Fibroblast of peridontal ligament (primary cell): ENCODE results near the gene UNC13B.
"Not testable (repeated sequence)": the region's sequence is repeated elsewhere in the genome, so short reads cannot be mapped to it uniquely, and the experiment has no call there.

Experiments used
- DNase-seq: peaks from one replicate; pipeline ENCODE4 v3.0.0-alpha.2; 2010; ENCODE audit errors: extremely low read depth

The UNC13B gene

DNA sequence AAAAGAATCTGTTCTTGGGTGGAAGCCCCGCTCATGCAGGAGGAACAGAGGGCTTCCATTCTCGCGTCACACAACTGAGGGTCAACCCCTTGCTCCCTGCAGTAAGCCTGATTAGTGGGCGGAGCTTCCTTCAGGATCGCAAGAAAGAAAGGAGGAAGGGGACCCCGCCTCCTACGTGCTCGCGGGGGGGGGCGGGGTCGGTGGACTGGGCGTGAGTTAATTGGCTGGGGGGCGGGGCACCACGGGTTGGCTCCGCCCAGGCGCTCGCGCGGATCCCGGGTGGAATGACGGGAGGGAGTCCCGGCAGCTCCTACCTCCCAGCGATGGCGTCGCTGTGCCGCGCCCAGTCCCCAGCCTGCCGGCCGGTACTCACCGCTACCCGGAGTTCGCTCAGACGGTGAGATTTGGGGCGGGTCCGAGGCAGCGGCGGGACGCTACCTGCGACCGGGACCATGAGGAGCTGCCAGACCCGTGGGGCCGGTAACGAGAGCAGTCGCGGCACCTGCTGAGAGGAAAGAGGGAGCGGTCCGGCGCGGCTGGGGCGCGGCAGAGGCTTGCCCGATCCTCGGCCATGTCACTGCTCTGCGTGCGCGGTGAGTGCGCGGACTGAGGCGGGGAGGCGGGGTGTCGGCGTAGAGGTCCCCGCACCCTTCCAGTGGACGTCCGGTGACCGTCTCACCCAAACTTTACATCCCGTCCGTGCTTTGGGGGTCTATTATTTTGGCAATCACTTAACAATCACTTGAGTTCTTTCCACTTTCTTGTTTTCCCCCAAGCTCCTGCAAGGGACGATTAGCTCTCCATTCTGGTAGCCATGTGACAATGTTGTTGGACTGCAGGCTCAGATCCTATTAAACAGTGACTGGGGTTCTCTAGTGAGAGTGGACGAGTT is at the start of gene UNC13B:
Gene UNC13B, plus strand, starts transcription at position 297 of the 892 bp plus-strand sequence. Its CDS starts 275 bp downstream, at position 572.
- peak; percentile 90 for DNase-seq

DNA sequence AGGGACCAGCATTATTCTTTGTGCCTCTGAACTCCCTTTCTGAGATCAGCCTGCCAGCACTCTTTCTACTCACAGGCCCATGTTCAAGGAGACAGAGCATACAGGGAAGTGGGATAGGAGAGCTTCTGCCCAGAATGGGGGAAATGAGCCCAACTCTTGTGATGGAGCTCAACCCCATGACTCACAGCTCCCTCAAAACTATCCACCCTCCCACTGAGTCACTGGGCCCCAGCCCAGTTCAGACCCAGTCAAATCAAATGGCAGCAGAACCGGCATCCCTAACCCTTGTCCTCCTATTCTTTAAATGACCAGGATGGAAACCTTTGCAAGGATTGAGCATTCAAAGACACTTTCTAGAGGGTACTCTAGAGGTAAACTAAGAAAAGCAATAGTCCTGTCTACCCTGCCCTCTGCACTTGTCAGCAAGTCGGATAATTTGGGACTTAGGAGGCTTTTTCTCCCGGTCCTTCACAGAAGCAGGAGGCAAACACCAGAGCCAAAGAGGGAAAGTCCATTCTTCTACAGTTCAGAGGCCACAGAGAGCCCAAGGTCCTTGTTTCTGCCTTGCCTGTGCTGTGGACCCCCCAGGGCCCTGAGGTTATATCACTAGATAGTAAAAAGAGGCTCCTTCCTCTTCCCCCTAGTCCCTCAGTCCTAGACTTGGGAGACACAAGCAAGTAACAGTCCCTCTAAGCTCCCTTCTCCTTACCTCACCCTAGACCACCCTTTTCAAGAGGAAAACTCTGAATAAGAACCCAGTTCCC is 49.4 kb upstream of the UNC13B start:
- DNase-seq = peak; percentile 86

DNA sequence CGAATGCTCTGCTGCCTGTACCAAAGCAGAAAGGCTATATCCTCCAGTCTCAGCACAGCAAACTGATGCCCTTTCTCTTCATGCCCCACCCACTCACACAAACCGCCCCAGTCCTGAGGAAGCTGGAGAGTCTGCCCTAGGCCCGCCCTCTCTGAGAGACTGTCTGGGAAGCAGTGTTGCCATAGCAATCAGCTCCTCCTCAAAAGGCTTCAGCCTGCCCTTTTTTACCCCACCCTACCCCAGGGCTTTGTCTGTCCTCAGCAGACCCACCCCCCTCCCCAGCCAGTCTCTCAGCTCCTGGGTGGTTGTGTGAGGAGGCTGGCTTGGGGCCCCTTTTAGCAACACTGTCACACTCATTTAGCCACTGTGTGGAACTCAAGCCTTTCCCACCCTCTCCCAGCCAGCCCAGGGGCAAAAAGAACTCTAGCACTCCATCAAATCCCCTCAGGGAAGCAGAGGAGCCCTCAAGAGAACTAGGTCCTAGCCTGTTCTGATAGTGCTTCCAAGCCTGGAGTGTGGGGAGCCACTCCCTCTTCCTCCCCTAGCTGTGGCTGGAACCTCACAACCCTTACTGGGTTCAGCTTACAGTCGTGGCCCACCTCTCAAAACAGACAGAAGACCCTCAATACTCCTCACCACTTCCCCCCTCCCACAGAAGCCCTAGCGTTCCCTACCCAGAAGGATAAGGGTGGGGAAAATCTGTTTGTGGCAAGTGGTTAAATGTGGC is 47.5 kb upstream of the UNC13B start:
- peak; percentile 96 for DNase-seq

- peak; percentile 32 for DNase-seq
Observed at GRCh38 chr9:35114840-35115628, 46.8 kb upstream of the UNC13B start.

DNA sequence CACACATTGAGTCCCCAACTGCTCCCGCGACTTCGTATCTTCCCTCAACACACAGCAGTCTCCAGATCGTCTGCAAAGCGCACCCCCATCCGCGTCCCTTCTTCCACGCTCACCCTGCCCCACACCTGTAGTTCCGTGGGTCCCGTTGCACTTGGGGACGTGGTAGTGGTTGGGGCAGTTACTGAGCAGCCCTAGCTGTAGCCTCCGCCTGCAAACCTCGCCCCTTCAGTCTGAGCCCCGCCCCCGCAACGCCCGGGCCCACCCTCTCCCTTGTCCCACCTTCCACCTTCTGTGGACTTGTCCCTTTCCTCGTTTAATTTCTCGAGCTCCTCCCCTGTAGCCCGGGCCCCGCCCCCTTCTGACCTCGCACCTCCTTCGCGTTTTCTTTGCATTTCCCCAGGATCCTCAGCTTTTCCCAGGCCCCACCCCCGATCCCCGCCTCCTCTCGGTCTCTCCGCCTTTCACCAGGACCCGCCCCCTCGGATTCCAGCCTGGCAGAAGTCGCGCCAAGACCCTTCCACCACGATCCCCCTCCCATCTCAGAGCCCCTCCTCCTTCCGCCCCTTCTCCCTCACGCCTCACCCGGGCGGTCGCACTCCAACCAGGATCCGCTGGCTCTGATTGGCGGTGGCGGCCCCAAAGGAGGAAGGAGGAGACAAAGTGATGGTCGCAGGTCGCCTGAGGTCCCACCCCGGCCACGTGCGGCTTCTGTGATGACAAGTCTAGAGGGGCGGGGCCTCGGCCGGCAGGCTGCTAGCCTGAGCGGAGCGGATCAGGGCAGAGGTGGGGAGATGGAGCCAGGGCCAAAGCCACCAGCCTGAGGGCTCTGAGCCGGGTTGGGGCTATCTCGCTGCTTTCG is 45.9 kb upstream of the UNC13B start, which contains the start of gene ATOSB:
Gene ATOSB, minus strand, starts transcription at position 183 of the 859 bp plus-strand sequence. CDS start 7,588 bp downstream, outside the sequence.
- DNase-seq = peak; percentile 94

DNA sequence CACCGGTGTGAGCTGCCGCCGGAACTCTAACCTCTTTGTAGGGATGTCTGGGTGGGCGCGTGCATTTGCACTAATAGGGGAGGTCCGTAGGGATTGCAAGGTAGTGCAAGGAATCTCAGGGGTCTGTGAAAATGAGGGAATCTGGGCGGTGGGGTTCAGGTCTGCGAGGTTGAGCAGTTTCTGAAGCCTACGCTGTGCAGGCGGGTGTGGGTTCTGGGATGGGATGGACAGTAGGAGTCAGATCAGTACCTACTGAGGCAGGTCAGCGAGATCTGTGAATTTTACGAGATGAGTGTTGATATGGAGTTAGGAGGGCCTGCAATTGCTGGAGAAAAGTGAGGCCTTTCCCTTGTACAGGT is 45.3 kb upstream of the UNC13B start:
- DNase-seq = no peak

DNA sequence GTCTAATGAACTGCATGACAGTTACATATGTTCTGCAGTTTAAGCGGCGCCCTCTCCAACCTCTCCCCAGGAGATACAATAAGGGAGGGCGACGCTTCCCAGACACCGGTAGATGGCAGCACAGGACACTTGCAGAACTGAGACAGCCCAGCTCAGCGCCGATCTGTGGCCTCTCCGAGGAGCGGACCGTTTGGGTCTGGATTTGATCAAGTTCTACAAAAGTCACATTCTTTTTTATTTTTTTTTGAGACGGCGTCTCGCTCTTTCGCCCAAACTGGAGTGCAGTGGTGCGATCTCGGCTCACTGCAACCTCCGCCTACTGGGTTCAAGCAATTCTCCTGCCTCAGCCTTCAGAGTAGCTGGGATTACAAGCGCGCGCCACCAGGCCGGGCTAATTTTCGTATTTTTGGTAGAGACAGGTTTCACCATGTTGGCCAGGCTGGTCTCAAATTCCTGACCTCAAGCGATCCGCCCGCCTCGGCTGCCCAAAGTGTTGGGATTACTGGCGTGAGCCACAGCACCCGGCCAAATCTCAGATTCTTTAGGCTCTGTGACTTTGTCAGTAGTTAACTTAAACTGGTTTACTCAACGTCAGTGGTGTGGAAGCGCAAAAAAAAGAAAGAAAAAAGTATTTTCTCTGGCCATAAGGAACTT is 44.8 kb upstream of the UNC13B start:
- DNase-seq = peak; percentile 98

- DNase-seq = no peak
Observed at GRCh38 chr9:35134920-35135319, 26.9 kb upstream of the UNC13B start.

GRCh38 chr9:35135988-35136387 is 25.8 kb upstream of the UNC13B start:
- peak; percentile 1 for DNase-seq

DNA sequence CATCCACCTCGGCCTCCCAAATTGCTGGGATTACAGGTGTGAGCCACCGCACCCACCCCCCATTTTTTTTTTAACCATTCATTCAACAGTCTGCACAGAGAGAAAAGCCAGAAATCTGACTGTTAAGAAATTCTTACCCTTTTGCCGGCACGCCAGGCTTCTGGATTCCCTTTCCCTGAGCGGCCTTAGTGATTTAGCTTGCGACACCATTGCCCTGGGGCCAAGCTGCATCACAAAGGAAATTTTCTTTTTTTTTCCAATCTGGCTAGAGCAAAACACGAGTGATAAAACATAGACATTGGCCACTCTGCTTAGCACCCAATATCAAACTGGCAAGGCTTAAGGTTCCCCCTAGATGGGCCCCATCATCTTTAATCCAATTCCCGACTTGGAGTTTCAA is 24.9 kb upstream of the UNC13B start:
- DNase-seq = no peak

DNA sequence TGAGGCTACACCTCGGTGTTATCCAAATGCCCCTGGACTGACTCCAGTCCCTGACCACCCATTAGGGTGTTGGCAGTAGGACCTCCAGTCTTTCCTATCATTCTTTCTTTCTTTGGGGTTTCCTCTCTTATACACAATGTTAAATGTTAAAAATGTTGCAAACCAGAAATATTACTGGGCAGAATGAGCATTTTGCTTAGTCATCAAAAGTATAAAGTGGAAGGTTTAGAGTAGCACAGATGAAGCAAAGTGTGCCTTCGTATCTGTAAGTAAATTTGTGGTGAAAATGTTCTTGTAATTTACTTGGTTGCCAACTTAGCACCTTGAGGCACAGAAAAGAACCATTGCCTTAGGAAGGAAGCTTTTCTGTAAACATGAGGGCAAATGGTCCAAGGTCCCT is 21.7 kb upstream of the UNC13B start:
- DNase-seq = no peak

DNA sequence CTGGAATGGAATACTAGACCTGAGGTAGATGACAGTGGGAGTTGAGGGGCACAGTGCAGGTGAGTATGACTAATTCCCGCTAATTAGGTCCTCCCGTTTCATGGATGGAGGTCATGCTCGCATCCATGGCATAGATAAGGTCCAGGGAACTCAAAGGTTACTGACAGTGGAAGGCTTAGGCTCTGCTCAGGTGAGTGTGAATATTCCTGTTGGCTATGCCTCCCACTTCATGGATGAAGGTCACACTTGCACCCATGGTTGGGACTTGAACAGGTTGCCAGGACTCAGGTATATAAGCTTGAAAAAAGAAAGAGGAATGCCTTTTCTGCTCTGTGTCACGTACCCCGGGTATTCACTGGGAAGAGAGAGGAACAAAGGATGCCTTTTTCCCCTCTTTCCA is 19.8 kb upstream of the UNC13B start:
- DNase-seq = no peak

GRCh38 chr9:35147941-35148563 is 13.8 kb upstream of the UNC13B start:
- not testable (repeated sequence) for DNase-seq

- DNase-seq = no peak
Observed at GRCh38 chr9:35152926-35153325, 8.9 kb upstream of the UNC13B start.

DNA sequence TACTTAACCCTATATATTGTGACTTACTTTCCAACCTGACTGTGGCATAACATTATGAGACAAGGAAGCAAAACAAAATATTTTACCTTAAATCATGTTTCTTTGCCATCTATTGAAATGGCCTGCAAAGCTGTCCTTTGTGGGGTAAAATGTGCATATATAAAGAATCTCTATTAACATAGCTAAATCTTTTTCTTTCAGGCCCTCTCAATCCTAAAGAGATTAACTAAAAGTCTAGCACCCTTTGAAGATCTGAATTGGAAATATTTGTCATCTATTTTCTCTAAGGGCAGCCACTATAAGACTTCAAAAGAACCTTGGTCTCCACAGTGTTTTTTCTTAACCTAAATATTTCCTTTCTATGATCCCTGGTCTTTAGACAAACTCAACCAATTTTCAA is 5.0 kb upstream of the UNC13B start:
- no peak for DNase-seq

DNA sequence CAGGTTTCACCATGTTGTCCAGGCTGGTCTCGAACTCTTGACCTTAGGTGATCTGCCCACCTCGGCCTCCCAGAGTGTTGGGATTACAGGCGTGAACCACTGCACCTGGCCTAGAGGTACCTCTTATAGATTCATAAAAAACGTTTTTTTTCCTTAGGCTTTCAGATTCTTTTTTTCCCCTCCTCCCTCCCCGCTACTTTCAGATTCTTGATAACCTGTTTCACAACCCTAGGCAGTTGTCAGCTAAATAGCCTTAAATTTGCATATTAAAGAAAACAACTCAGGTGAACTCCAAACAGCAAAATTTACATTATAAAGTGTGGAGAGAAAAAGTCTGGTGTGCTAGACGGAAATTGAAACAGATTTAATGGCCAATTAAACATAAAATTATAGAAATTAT is 4.0 kb upstream of the UNC13B start:
- DNase-seq = not testable (repeated sequence)

- no peak for DNase-seq
Observed at GRCh38 chr9:35158501-35159280, 3.1 kb upstream of the UNC13B start.

DNA sequence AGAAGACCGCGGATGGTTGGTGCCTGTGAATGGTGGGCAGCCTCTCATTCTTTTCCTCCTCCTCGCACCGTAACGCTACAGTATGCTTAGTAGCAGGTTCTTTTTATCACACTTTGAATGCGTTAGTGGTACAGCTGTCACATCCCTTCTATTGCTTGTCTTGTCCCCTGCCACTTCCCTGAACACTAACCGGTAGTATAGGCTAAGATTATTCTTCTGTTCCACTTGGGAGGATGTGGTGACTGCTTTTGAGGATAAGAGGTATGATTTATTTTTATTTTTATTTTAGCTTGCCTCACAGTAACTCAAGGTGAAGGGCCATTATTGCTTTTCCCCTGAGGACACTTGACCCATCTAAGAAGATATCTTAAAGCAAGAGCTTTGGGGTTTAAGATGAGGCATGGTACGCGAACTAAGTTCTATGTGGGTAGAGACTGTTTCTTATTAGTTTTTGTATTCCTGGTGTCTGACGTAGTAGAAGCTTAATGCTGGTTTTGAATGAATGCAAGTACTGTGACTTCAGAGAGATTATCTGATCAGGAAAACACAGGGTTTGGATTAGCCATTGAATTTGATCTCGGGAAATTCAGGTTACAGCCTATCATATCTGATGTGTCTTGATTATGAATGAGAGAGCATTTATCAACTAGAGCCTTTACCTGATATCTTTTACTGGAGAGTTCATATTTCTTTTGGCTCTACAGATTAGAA is 951 bp downstream of the UNC13B start:
- DNase-seq = peak; percentile 18
